ENCODE measurements around the gene NUP85.
"Not testable (repeated sequence)": the region's sequence is repeated elsewhere in the genome, so short reads cannot be mapped to it uniquely, and the experiment has no call there.

Gene NUP85

GRCh38 chr17:75205037-75205792, at the start of gene NUP85:
Gene NUP85, plus strand, starts transcription at chr17:75205679. Its CDS starts 83 bp downstream, at chr17:75205762.
- DNase-seq = peak; percentile 94

GRCh38 chr17:75158480-75158879, 47.0 kb upstream of the NUP85 start:
- DNase-seq = peak; percentile 40

GRCh38 chr17:75159196-75160031, 46.1 kb upstream of the NUP85 start:
- peak; percentile 24 for DNase-seq

DNA sequence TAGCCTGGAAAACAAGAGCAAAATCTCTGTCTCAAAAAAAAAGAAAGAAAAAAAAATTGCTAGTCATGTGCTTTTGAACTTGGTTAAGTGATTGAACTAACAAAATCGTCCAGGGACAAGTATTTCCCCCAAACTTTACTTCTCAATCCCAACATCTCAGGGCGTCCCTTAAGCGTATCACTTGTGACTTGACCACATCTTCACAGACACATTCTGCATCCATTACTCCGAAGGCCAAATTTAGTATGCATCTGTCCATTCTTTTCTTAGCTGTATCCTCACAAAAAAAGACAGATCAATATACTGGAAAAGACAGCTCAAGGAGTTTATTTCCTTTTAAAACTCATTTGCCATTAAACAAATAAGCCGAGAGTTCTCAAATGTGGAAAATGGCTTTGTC, 45.3 kb upstream of the NUP85 start:
- DNase-seq = no peak

DNA sequence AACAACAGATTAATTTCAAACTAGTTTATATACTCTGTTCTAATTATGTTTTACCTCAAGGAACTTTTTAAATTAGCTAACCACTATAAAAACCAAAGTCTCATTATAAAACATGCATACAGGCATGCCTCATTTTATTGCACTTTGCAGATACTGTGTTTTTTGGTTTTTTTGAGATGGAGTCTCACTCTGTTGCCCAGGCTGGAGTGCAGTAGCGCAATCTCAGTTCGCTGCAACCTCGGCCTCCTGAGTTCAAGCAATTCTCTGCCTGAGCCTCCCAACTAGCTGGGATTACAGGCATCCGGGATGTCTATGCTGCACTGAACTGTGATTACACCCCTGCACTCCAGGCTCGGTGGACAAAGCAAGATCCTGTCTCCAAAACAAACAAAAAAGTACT, 42.4 kb upstream of the NUP85 start:
- no peak for DNase-seq

- DNase-seq = not testable (repeated sequence)
These were observed 40.9 kb upstream of the NUP85 start for GRCh38 chr17:75164606-75165005.

DNA sequence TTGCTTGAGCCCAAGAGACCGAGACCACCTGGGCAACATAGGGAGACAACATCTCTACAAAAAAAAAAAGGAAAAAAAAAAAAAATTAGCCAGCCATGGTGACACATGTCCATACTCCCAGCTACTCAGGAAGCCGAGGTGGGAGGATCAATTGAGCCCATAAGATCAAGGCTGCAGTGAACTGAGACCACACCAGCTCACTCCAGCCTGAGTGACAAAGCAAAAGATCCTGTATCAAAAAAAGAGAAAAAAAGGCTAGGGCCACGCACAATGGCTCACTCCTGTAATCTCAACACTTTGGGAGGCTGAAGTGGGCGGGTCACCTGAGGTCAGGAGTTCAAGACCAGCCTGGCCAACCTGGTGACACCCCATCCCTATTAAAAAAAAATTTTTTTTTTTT, 36.5 kb upstream of the NUP85 start:
- no peak for DNase-seq

GRCh38 chr17:75173526-75173925, 32.0 kb upstream of the NUP85 start:
- DNase-seq = no peak

DNA sequence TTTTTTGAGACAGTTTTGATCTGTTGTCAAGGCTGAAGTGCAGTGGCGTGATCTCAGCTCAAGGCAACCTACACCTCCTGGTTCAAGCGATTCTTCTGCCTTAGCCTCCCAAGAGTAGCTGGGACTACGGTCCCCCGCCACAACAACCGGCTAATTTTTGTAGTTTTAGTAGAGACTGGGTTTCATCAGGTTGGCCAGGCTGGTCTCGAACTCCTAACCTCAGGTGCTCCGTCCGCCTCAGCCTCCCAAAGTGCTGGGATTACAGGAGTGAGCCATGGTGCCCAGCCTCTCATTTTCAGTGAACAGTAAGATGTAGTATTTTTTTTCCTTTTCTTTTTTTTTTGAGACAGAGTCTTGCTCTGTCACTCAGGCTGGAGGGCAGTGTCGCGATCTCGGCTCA, 30.5 kb upstream of the NUP85 start:
- DNase-seq = no peak

GRCh38 chr17:75176625-75177024, 28.9 kb upstream of the NUP85 start:
- no peak for DNase-seq

- DNase-seq = no peak
These were observed 27.0 kb upstream of the NUP85 start for GRCh38 chr17:75178453-75178852.

DNA sequence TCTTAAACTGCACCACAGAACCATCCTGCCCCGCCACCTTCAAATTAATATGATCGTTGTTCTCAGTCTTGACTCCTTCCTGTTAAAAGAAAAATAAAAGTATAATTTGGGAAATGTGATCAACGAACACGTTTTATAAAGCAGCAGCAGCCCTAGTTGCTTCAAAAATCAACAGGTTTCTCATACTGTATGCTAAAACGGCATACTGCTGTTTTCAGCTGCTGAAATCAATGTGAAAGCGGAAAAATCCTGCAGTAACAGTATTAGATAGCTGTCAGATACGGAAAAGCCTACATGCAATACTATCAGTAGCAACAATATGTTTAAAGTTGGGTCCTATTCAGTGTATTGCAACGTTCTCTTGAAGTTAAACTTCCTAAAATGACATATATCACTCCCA, 24.4 kb upstream of the NUP85 start:
- no peak for DNase-seq

DNA sequence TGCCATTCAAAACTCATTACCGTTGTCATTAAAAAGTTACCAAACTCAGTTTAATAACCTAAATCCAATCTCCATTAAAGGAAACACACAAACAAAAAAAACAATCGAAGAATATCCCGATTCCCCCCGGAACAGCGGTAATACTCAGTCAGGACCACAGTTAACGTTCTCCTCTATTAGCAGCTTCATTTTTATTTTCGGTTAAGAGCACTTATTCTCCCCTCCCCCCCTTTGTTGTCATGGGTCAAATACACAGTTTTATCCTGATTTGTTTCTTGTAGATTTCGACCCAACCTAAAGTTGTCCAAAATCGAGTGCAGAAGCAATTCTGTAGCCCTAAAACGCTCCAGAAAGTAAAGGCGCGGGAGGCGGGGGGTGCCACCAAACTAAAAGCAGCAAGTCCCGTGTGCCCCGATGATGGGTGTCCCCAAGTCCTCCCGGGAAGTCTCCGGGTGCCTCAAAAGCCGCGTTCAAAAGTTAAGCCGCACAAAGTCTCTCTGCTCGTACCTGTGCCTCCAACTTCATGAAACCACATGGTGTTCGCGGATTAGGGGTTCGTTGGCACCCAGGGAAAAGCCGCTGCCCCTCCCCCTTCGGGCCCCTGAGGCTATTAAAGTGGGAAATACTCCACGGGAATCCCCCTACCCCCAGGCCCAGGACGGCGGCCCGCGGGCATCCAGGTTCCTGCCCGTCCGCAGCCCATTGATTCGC, 23.7 kb upstream of the NUP85 start:
- no peak for DNase-seq

DNA sequence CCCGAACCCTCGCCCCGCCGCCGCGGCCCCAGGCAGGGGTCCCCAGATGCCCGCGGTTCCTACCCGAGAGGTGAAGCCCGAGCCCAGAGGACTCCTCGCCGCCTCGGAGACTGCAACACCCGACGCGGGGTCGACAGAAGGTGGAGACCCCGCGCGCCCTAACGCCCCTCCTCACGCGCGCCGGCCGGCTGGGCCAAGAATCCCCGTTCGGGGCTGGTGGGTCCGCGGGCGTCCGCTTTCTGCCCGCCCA, 23.2 kb upstream of the NUP85 start:
- no peak for DNase-seq

GRCh38 chr17:75182569-75183436, 22.7 kb upstream of the NUP85 start, which contains the start of gene SUMO2:
Gene SUMO2, minus strand, starts transcription at chr17:75182959. Its CDS starts 125 bp downstream, at chr17:75182834.
- DNase-seq = peak; percentile 96

GRCh38 chr17:75183999-75184884, 21.2 kb upstream of the NUP85 start:
- no peak for DNase-seq

DNA sequence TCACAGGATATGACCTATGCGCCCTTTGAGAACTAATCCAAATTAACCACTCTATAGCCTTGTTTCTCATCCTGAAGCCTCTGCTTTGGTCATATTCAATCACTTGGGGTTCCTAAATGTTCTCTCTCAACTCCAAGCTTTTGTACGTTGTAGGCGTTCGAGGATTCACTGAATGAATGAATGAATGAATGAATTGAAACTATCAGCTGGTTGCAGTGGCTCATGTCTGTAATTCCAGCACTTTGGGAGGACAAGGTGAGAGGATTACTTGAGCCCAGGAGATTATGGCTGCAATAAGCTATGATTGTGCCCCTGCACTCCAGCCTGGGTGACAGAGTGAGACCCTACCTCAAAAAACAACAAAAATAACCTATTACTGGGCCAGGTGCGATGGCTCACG, 16.9 kb upstream of the NUP85 start:
- no peak for DNase-seq

DNA sequence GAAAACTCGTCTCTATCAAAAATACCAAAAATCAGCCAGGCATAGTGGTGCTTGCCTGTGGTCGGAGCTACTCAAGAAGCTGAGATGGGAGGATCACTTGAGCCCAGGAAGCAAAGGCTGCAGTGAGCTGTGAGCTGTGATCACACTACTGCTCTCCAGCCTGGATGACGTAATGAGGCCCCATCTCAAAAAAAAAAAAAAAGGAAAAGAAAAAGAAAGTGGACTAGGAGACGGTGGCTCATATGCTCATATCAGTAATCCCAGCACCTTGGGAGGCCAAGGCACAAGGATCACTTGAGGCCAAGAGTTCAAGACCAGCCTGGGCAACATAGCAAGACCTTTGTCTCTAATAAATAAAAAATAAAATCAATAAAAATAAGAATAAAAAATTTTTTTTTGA, 13.9 kb upstream of the NUP85 start:
- DNase-seq = peak; percentile 49

- DNase-seq = peak; percentile 68
These were observed 10.6 kb upstream of the NUP85 start for GRCh38 chr17:75194879-75195278.

DNA sequence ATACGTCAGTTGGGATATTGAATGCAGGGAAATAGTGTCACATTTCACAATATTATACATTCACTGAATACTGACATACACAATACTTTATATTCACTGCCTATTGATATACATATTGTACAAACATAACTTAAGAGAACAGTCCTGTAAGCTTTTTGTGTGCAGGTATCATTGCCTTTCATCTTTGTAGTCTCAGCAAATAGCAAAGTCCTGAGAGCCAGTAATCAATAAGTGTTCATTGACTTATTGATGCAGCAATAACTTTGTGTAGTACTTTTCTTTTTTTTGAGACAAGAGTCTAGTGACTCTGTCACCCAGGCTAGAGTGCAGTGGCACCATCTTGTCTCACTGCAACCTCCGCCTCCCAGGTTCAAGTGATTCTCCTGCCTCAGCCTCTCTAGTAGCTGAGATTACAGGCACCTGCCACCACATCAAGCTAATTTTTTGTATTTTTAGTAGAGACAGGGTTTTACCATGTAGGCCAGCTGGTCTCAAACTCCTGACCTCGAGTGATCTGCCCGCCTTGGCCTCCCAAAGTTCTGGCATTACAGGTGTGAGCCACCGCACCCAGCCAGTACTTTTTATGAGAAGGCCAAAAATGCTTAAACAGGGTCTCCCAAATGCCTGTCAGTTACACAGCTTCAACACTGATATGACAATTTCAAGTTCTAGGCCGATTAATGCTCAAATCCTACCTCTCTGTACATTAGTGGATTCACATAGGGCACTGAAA, 5.4 kb upstream of the NUP85 start:
- DNase-seq = no peak

GRCh38 chr17:75205793-75206163, 299 bp downstream of the NUP85 start:
- no peak for DNase-seq

All from fibroblast of skin of right biceps (primary cell).